Stimulated activated CD8-positive, alpha-beta memory T cell treated with anti-CD3 and anti-CD28 coated beads, Interleukin-7, amount 100 ng/mL, for 4 hours (primary cell): ENCODE results near the gene S100A5.
A peak's percentile ranks its signal among the peaks of the same experiment; 100 is the strongest.
"Not testable (repeated sequence)": the region's sequence is repeated elsewhere in the genome, so short reads cannot be mapped to it uniquely, and the experiment has no call there.

ENCODE experiments used
- DNase-seq, 2 donors: peaks; one replicate each; pipeline ENCODE4 v3.0.0-alpha.2; 2020; ENCODE audit warnings: low read depth in 2 of 2

Gene S100A5

GRCh38 chr1:153533689-153534201, 7.0 kb downstream of the S100A5 start:
- no peak for DNase-seq

- peak; percentile 48 to 54 for DNase-seq
These were observed 7.8 kb downstream of the S100A5 start for GRCh38 chr1:153532769-153533599.

GRCh38 chr1:153532181-153532580, 8.6 kb downstream of the S100A5 start:
- peak in 1 of 2 donors; percentile 21 for DNase-seq

GRCh38 chr1:153531638-153532037, 9.1 kb downstream of the S100A5 start:
- no peak for DNase-seq

GRCh38 chr1:153527683-153528040, 13.1 kb downstream of the S100A5 start:
- no peak for DNase-seq

GRCh38 chr1:153527023-153527682, 13.6 kb downstream of the S100A5 start:
- no peak for DNase-seq

- DNase-seq: no peak
These were observed 14.6 kb downstream of the S100A5 start for GRCh38 chr1:153526132-153526543.

- DNase-seq: no peak
These were observed 15.5 kb downstream of the S100A5 start for GRCh38 chr1:153525088-153525728.

GRCh38 chr1:153522353-153523048, 18.2 kb downstream of the S100A5 start:
- DNase-seq: not testable (repeated sequence)

- DNase-seq: not testable (repeated sequence)
These were observed 18.9 kb downstream of the S100A5 start for GRCh38 chr1:153521808-153522207.

- no peak for DNase-seq
These were observed 19.8 kb downstream of the S100A5 start for GRCh38 chr1:153520818-153521476.

GRCh38 chr1:153520137-153520691, 20.5 kb downstream of the S100A5 start:
- DNase-seq: not testable (repeated sequence)

GRCh38 chr1:153519242-153519641, 21.5 kb downstream of the S100A5 start:
- DNase-seq: no peak

GRCh38 chr1:153515504-153516394, 25.0 kb downstream of the S100A5 start:
- DNase-seq: no peak

- no peak for DNase-seq
These were observed 27.1 kb downstream of the S100A5 start for GRCh38 chr1:153513666-153514065.

- no peak for DNase-seq
These were observed 27.7 kb downstream of the S100A5 start for GRCh38 chr1:153513023-153513422.

GRCh38 chr1:153510984-153511410, 29.7 kb downstream of the S100A5 start:
- DNase-seq: peak; percentile 62 to 67

GRCh38 chr1:153509729-153510354, 30.9 kb downstream of the S100A5 start:
- DNase-seq: peak; percentile 31 to 33

- DNase-seq: no peak
These were observed 31.7 kb downstream of the S100A5 start for GRCh38 chr1:153509036-153509435.
